ENCODE results near the gene CSF2.
A peak's percentile ranks its signal among the peaks of the same experiment; 100 is the strongest.

The CSF2 gene

DNA sequence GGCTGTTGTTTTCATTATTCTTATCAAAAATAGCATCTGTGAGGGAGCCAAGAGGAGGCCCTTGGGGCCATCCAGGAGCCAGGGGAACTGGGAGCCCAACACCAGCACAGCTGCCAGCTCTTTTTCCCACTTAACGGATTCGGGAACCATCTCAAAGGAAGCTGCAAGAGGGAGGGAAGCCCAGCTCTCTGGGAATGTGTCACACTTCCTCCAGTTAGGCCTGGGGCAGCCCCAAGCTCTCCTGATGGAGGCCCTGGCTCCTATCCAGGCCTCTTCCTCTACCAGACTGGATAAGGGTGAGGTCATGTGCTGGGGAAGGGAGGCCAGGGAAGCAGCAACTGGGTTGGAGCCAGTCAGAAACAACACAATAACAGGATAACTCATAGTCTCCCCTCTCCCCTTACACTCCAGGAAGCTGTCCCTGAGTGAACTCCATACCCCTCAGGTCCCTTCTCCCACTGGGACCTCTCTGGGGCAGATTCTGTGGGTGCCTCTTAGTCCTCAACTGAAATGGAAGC lies 12.7 kb downstream of the CSF2 start:
- DNase-seq (ENCODE audit: low read depth, low spot score), result no peak

DNA sequence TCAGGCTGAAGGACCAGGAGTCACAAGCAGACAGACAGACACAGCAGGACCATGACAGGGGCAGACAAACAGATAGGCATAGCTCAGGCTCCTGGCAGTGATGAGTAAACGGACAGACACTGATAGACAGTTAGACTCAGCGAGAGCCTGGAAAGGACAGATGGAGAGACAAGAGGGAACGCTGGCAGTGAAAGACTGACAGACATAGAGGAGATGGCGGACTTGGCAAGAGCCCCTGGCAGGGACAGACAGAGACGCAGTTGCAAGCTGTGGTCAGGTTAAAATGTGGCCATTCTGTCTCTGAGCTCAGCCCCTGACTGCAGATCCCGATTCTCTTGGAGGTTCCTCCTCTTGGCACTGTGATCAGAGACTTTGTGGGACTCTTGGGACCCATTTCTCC lies 13.6 kb downstream of the CSF2 start:
- no peak for DNase-seq (ENCODE audit: low read depth, low spot score)

- no peak for DNase-seq (ENCODE audit: low read depth, low spot score)
Measured at GRCh38 chr5:132087661-132088060, 14.1 kb downstream of the CSF2 start.

DNA sequence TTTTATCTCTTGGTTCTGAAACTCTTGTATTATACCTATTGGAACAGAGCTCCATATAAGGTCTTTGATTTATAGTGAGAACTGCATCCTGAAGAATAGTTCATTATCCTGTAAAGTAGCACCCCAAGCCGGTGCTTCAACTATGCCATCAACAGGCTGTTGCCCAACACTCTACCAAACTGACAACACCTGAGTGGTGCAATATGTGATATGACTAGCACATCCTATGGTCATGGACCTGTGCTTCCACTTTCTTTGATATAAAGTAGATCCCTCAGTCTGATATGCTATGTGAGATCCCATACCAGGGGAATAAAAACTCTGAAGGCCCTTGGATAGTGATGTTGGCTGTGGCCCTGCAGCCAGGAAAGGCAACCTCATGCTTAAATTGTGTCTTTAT lies 15.8 kb downstream of the CSF2 start:
- no peak for DNase-seq (ENCODE audit: low read depth, low spot score)

DNA sequence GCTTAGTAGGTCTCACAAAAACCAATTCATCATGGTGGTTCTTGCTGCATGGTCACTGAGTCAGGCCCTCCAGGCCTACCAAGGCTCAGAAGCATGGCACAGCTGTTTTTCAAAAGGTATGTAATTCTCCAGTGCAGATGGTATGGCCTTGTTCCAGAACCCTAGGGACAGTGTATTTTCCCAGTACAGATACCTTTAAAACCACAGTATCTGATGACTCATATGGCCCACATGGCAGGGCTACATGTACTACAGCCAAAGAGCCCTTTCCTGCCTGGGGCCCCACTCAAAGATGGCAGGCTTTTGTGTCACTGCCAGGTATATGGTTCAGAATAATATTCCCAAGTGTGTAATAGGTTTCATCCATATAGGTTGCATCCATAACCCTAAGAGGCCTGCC lies 16.5 kb downstream of the CSF2 start:
- DNase-seq (ENCODE audit: low read depth, low spot score), result no peak

GRCh38 chr5:132093271-132093670 lies 19.7 kb downstream of the CSF2 start:
- DNase-seq (ENCODE audit: low read depth, low spot score), result no peak

- DNase-seq (ENCODE audit: low read depth, low spot score), result no peak
Measured at GRCh38 chr5:132094393-132095076, 20.9 kb downstream of the CSF2 start.

- no peak for DNase-seq (ENCODE audit: low read depth, low spot score)
Measured at GRCh38 chr5:132095077-132095410, 21.5 kb downstream of the CSF2 start.

GRCh38 chr5:132095424-132095972 lies 21.9 kb downstream of the CSF2 start:
- no peak for DNase-seq (ENCODE audit: low read depth, low spot score)

GRCh38 chr5:132096904-132097303 lies 23.3 kb downstream of the CSF2 start:
- no peak for DNase-seq (ENCODE audit: low read depth, low spot score)

- no peak for DNase-seq (ENCODE audit: low read depth, low spot score)
Measured at GRCh38 chr5:132098151-132098594, 24.6 kb downstream of the CSF2 start.

DNA sequence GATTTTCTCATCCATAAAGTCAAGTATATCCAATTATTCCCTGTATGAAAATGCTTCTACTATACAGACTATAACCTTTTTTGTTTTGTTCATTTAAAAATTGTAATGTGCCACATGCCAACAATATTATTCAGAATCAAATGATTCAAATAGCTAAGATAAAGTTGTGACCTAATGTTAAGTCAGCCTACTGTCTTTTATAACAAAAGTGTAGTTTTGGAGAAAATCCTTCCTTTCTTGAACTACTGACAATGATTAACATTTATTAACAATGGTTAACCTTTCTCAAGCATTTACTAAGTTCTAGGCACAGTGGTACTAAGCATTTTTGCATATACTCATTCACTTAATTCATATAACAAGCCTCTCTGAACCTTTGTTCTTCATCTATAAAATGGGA lies 25.0 kb downstream of the CSF2 start:
- no peak for DNase-seq (ENCODE audit: low read depth, low spot score)

DNA sequence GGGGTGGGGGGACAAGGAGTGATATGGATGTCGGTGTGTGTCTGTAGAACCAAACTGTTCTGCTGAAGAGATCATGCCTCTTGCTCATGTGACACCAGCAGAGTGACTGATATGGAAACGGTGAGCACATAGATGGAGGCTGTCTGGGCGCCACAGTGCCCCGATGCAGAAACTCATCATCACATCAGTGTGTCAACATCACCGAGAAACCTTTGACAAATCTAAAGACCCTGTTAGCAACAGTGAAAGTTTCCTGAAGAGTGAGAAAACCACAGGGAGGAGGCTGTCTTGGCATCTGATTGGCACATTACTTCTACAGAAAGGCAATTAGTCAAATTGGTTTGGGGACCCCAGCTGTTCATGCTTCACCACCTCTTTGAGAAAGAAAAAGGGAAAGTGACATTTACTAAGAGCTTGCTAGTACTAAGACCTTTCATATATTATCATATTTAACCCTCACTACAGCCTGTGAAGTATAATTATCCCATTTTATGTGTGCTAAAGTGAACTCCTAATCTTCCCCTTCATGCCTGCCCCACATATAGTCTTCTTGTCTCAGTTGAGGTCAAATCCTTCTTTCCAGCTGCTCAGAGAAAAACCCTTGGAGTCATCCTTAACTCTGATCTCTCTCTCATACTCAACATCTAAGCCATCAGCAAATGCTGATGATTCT lies 25.6 kb downstream of the CSF2 start:
- no peak for DNase-seq (ENCODE audit: low read depth, low spot score)

GRCh38 chr5:132099905-132100304 lies 26.3 kb downstream of the CSF2 start:
- no peak for DNase-seq (ENCODE audit: low read depth, low spot score)

- DNase-seq (ENCODE audit: low read depth, low spot score), result no peak
Measured at GRCh38 chr5:132100672-132101261, 27.2 kb downstream of the CSF2 start.

GRCh38 chr5:132101385-132101880 lies 27.8 kb downstream of the CSF2 start:
- no peak for DNase-seq (ENCODE audit: low read depth, low spot score)

DNA sequence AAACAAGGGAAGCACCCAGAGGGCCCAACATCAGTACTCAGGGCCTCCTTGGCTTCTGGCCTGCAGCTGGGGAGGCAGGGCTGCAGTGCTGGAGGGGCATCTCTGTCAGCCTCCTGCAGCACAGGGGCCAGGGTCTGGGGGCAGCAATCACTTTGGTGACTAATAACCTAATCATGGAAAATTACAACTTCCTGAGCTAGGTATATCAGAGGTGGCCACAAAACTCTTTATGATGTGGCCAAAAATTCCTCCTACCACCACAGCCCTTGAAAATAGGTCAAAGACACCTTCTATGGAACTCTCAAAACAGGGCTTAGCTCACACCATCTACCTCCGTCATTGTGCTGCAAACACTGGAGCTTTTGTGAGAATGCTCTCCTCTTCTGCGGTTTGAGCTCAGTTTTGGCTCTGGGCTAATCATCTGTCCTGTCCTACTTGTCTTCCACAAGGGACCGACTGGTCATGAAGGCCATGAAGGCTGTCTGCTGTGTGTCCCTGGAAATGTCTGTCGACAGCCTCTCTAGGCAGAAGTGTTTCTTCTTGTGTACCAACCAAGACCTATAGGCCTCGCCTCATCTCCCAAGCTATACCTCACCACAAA lies 28.6 kb downstream of the CSF2 start:
- DNase-seq (ENCODE audit: low read depth, low spot score), result no peak

GRCh38 chr5:132102944-132103331 lies 29.3 kb downstream of the CSF2 start:
- DNase-seq (ENCODE audit: low read depth, low spot score), result no peak

GRCh38 chr5:132103332-132103951 lies 29.9 kb downstream of the CSF2 start:
- DNase-seq (ENCODE audit: low read depth, low spot score), result peak; percentile 57

DNA sequence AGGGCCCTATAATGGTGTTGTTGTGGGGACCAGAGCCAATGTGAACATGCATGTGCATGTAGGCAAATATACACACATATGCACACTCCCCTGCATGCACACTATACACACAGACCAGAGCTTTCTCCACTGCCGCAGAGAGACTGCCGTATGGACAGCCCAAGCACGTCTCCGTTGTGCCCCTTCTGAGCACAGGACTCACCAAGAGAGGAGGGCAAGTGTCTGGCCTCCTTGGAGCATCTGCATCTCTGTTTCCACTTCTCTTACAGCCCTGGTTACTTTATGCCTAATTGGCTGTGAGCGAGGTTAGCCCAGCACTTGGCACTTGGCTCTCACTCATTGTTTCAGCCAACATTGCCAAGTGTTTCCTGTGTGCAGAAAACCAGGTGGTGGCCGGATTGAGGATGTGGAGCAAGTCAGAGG lies 30.4 kb downstream of the CSF2 start:
- DNase-seq (ENCODE audit: low read depth, low spot score), result no peak

DNA sequence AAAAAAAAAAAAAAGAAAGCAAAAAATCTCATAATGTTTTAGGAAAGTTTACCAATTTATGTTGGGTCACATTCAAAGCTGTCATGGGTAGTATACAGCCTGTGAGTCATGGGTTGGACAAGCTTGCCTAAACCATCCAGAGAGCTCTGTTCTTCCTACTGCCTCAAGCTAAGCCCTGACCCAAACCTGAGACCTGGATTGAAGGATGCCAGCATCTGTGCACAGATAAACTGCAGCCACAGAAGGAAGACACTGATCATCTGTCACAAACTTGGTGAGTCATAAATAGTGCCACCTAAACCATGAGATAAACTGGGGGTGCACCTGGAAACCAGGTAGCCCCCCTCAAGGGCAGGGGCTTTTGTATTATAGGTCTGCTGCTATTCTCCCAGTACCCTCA lies 31.0 kb downstream of the CSF2 start:
- no peak for DNase-seq (ENCODE audit: low read depth, low spot score)

DNA sequence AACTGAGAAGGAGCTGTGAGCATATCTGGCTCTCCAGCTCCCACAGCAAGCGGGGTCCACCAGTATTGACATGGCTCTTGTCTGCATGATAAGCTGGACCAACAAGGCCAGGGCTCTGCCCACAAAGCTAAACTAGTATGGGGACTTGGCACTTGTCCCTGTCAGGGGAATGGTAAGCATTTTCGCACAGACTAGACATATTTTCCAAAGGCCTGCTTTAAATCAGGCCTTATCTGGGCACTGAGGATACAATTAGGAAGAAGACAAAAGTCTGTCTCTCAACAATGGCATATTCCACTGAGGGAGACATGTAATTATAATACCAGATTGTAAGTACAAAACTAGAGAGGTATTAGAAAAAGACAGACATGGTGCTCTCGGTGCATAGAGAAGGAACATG lies 32.1 kb downstream of the CSF2 start:
- DNase-seq (ENCODE audit: low read depth, low spot score), result no peak

Data from activated CD4-positive, CD25-positive, alpha-beta regulatory T cell treated with anti-CD3 and anti-CD28 coated beads, Interleukin-2, amount 50 U/mL, for 16 hours (primary cell).